Measurements from ENCODE around the gene SPINK8. TPM values are rescaled to one million over a fixed set of nuclear protein-coding genes. Genes with fewer than 3 reads are reported as not detected.
A peak's percentile ranks its signal among the peaks of the same experiment; 100 is the strongest.

SPINK8 gene
- total and polyA plus RNA-seq, 2 of the 4 experiments (the other 2 are of a cell fraction) = not detected

GRCh38 chr3:48299746-48300712, 33.4 kb downstream of the SPINK8 start:
- no peak overlapping the region for H3K18ac ChIP-seq (ENCODE audit: low read depth, low read length)
- H2AK9ac ChIP-seq (replicated peaks; ENCODE audit: low read depth, low read length, poor library complexity) = peak overlapping the region; percentile 97
- H3K4ac ChIP-seq (ENCODE audit: low read depth, low read length) = peak overlapping the region; percentile 97
- H2AK5ac ChIP-seq (ENCODE audit: low read depth, low read length) = peak overlapping the region; percentile 89
- H3K4me3 ChIP-seq (ENCODE audit: insufficient read depth, low read depth, low read length) = peak overlapping the region; percentile 90
- DNase-seq (no peak), ATAC-seq (ENCODE audit: low read depth) (no peak)
- intact Hi-C loops (cut with micrococcal nuclease) = no loop called here
- peak overlapping the region; percentile 17 for H2BK5ac ChIP-seq (ENCODE audit: low read depth, low read length, poor library complexity, severe bottlenecking)
- H3K23ac ChIP-seq (ENCODE audit: low read depth, low read length) = peak overlapping the region; percentile 88
- no peak overlapping the region for H2BK20ac ChIP-seq (ENCODE audit: low read depth, low read length)
- H3K9me1 ChIP-seq (ENCODE audit: insufficient read depth, low read length) = peaks cover 23% of the 10 kb centered on the region; the same call in 1 of the 2 replicates
- peaks cover 4% of the 10 kb centered on the region for H3K4me1 ChIP-seq (ENCODE audit: control insufficient read depth, insufficient read depth, low read length)
- no peaks in the 10 kb centered on the region for H4K20me1 ChIP-seq (ENCODE audit: insufficient read depth, low read length)
- dilution Hi-C loops (cut with HindIII; ENCODE audit: low sequenced_read_pairs, unreplicated experiment) = no loop called here
- no TSS peak for BruUV-seq (replicated peaks)
- WGBS, 2 experiments (ENCODE audit: extremely low coverage in 2 of 2, insufficient read length in 1 of 2) = 86 to 100% methylated on average over 1 to 7 of the region's 13 CpGs
- H3K14ac ChIP-seq (replicated peaks; ENCODE audit: low read depth, low read length) = peak overlapping the region; percentile 97
- H2BK120ac ChIP-seq (ENCODE audit: low read depth, low read length) = peak overlapping the region; percentile 44; the same call in 1 of the 2 replicates
- H4K8ac ChIP-seq (ENCODE audit: low read depth in 2 of 2, low read length in 2 of 2) = peak overlapping the region; percentile 95 to 100
- in situ Hi-C loops (cut with MboI; ENCODE audit: low sequenced_read_pairs) = no loop called here
- POLR2A ChIA-PET (ENCODE audit: unreplicated experiment) = no interaction called here
- H3K4me2 ChIP-seq (ENCODE audit: low read depth, low read length) = peak overlapping the region; percentile 45
- peak overlapping the region; percentile 92 for H4K5ac ChIP-seq (ENCODE audit: low read depth, low read length)
- H3K9ac ChIP-seq (ENCODE audit: low read depth, low read length) = no peak overlapping the region
- peaks cover 41 to 55% of the 10 kb centered on the region in 2 experiments for H3K79me1 ChIP-seq (ENCODE audit: low read depth in 1 of 2, low read length in 2 of 2)
- H3K27me3 ChIP-seq (ENCODE audit: control insufficient read depth, insufficient read depth, low read length) = no peaks in the 10 kb centered on the region
- no peak overlapping the region for H3K27ac ChIP-seq (ENCODE audit: insufficient read depth, low read length)
- H3K56ac ChIP-seq (ENCODE audit: extremely low read depth, insufficient read depth, low read length) = no peak overlapping the region
- H2BK15ac ChIP-seq (ENCODE audit: low read depth, low read length) = no peak overlapping the region
- peak overlapping the region; percentile 100 for H2AFZ ChIP-seq (replicated peaks; ENCODE audit: low read length, poor library complexity)
- no peaks in the 10 kb centered on the region for H3K9me3 ChIP-seq (ENCODE audit: control insufficient read depth, insufficient read depth, low read length)
- CTCF ChIA-PET = no interaction called here
- peak overlapping the region; percentile 78 for H4K91ac ChIP-seq (ENCODE audit: insufficient read depth, low read depth, low read length)
- H3K36me3 ChIP-seq (ENCODE audit: control insufficient read depth, insufficient read depth, low read length) = peaks cover 20% of the 10 kb centered on the region
- TF ChIP-seq, protein P1, sequence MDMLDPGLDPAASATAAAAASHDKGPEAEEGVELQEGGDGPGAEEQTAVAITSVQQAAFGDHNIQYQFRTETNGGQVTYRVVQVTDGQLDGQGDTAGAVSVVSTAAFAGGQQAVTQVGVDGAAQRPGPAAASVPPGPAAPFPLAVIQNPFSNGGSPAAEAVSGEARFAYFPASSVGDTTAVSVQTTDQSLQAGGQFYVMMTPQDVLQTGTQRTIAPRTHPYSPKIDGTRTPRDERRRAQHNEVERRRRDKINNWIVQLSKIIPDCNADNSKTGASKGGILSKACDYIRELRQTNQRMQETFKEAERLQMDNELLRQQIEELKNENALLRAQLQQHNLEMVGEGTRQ (IDR thresholded peaks at IDR 0.05; ENCODE audit: low read depth, low read length) = no peak
- TF ChIP-seq RFX5 (IDR thresholded peaks at IDR 0.05; ENCODE audit: low read depth, low read length) (no peak), CHD1 (IDR thresholded peaks at IDR 0.05; ENCODE audit: low read depth, low read length) (no peak), MAFK (IDR thresholded peaks at IDR 0.05; ENCODE audit: low read depth, low read length) (no peak), RCOR1 (IDR thresholded peaks at IDR 0.05; ENCODE audit: insufficient replicate concordance, low read length) (no peak), CTCF (conservative IDR thresholded peaks at IDR 0.05; ENCODE audit: low read depth, low read length) (no peak), ELK1 (IDR thresholded peaks at IDR 0.05; ENCODE audit: borderline replicate concordance, low read depth, low read length) (no peak), SMC3 (IDR thresholded peaks at IDR 0.05; ENCODE audit: low read depth, low read length) (no peak), POLR2A (IDR thresholded peaks at IDR 0.05; ENCODE audit: low read depth, low read length) (no peak), NFE2L2 (IDR thresholded peaks at IDR 0.05; ENCODE audit: low read depth, low read length) (no peak), RAD21 (IDR thresholded peaks at IDR 0.05; ENCODE audit: low read length) (no peak), CEBPB (IDR thresholded peaks at IDR 0.05; ENCODE audit: low read depth, low read length) (no peak), BHLHE40 (IDR thresholded peaks at IDR 0.05; ENCODE audit: low read depth, low read length) (no peak), FOS (IDR thresholded peaks at IDR 0.05; ENCODE audit: low read depth, low read length) (no peak)
